ENCODE data around the gene HUNK. TPM values are rescaled to one million over a fixed set of nuclear protein-coding genes. Genes with fewer than 3 reads are reported as not detected.
"Not testable (repeated sequence)": the region's sequence is repeated elsewhere in the genome, so short reads cannot be mapped to it uniquely, and the experiment has no call there.

The HUNK gene
- total RNA-seq, 4 donors from 2014 or later: 0.12 to 1.5 (median 0.91) TPM

- ATAC-seq (ENCODE audit: low FRiP score): no peak
- no peak for DNase-seq (ENCODE audit: low spot score)
- no peak for TF ChIP-seq CTCF (IDR thresholded peaks at IDR 0.05)
Observed at GRCh38 chr21:31938330-31939301, 65.8 kb downstream of the HUNK start.

- no peak for TF ChIP-seq CTCF (IDR thresholded peaks at IDR 0.05)
- ATAC-seq (ENCODE audit: low FRiP score) (no peak), DNase-seq (ENCODE audit: low spot score) (no peak)
Observed at GRCh38 chr21:31941694-31942093, 68.9 kb downstream of the HUNK start.

- DNase-seq (ENCODE audit: low spot score) (no peak), ATAC-seq (ENCODE audit: low FRiP score) (no peak)
- no peak for TF ChIP-seq CTCF (IDR thresholded peaks at IDR 0.05)
Observed at GRCh38 chr21:31943561-31943960, 70.7 kb downstream of the HUNK start.

GRCh38 chr21:31945141-31945540, 72.3 kb downstream of the HUNK start:
- DNase-seq (ENCODE audit: low spot score) (no peak), ATAC-seq (ENCODE audit: low FRiP score) (no peak)
- no peak for TF ChIP-seq CTCF (IDR thresholded peaks at IDR 0.05)

GRCh38 chr21:31945546-31945945, 72.7 kb downstream of the HUNK start:
- no peak for ATAC-seq (ENCODE audit: low FRiP score)
- DNase-seq (ENCODE audit: low spot score): no peak
- no peak for TF ChIP-seq CTCF (IDR thresholded peaks at IDR 0.05)

GRCh38 chr21:31946231-31946630, 73.4 kb downstream of the HUNK start:
- TF ChIP-seq CTCF (IDR thresholded peaks at IDR 0.05): no peak
- DNase-seq (ENCODE audit: low spot score): no peak
- no peak for ATAC-seq (ENCODE audit: low FRiP score)

- not testable (repeated sequence) for ATAC-seq (ENCODE audit: low FRiP score)
Observed at GRCh38 chr21:31946876-31947550, 74.2 kb downstream of the HUNK start.

More at GRCh38 chr21:31946876-31947550, 74.2 kb downstream of the HUNK start:
- not testable (repeated sequence) for DNase-seq (ENCODE audit: low spot score)
